ENCODE data around the gene CSTF2.

The CSTF2 gene

GRCh38 chrX:100871594-100872560 lies 51.7 kb downstream of the CSTF2 start:
- no peak for DNase-seq (ENCODE audit: low spot score)

- no peak for DNase-seq (ENCODE audit: low spot score)
Observed at GRCh38 chrX:100874325-100874724, 54.1 kb downstream of the CSTF2 start, which contains the start of gene NOX1. NOX1 (minus strand) TSS chrX:100874359; CDS start chrX:100874139, 220 bp downstream.

GRCh38 chrX:100880368-100880767 lies 60.2 kb downstream of the CSTF2 start:
- DNase-seq (ENCODE audit: low spot score): no peak

- DNase-seq (ENCODE audit: low spot score): no peak
Observed at GRCh38 chrX:100883654-100884053, 63.5 kb downstream of the CSTF2 start.
